Jurkat, Clone E6-1 (cell line): ENCODE results near the gene ARL17B. TPM values are rescaled to one million over a fixed set of nuclear protein-coding genes. Genes with fewer than 3 reads are reported as not detected.
"Not testable (repeated sequence)": the region's sequence is repeated elsewhere in the genome, so short reads cannot be mapped to it uniquely, and the experiment has no call there.

Experiments used
- DNase-seq: peaks from one replicate; pipeline ENCODE4 v3.0.0-alpha.2; 2011; ENCODE audit warnings: low read depth, low spot score
- H3K4me3 ChIP-seq: 2 replicates; pipeline ENCODE4 v1.5.1; 2011; ENCODE audit warnings: mild to moderate bottlenecking, low read length, control low read depth, moderate library complexity
- polyA plus RNA-seq: library from polyadenylated mRNA; unstranded; fragments of >200 nt; gene quantifications from one replicate; pipeline ENCODE4 v1.2.1, GENCODE V29; 2012; ENCODE audit warnings: missing spikeins; ENCODE audit not compliant: insufficient read length, insufficient read depth

The ARL17B gene
- polyA plus RNA-seq, result 18.2 TPM

DNA sequence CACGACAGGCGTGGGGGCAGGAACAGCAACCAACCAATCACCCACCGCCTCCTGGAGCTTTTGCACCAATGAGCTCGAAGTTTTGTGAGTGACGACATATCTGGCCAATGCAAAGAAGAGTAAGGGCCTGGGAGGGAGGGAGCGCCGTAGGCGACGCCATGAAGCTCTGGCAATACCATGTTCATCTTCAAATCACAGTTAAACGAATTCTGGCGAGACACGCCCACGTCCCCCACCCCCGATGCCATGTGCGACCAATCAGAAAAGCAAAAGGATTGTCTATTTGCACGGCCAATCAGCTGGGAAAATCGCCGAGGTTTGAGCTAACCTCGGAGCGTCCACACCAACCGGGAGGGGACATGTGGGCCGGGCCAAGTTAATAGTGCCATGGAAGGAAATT is at the start of gene ARL17B:
TSS of gene ARL17B (minus strand) at position 12 of the 400 bp plus-strand sequence. CDS start 3,369 bp downstream, outside the sequence.
- DNase-seq, H3K4me3 ChIP-seq: not testable (repeated sequence)

DNA sequence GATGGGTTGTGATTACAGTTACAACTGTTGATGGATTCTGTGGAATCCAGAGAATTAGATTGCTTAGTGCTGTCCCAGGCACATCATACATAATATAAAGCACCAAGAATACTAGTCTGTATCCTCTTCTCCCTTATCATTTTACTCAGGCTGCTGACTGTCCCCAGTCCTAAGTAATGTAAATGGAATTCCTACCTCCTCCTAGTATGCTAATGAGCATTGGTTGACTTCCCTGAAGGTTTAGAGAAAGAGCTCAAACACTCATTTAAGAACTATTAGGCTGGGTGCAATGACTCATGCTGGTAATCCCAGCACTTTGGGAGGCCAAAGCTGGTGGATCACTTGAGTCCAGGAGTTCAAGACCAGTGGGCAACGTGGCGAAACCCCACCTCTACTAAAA is 48.3 kb upstream of the ARL17B start:
- H3K4me3 ChIP-seq, DNase-seq: not testable (repeated sequence)

DNA sequence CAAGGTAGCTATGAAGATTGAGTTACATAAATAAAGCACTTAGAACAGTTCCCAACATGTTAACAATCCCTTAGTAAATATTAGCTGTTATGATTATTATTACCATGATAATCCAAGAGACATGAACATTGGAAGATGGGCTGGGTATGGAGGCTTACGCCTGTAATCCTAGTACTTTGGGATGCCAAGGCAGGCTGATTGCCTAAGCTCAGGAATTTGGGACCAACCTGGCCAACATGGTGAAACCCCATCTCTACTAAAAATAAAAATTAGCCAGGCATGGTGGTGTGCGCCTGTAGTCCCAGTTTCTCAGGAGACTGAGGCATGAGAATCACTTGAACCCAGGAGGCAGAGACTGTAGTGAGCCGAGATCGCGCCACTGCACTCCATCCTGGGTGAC is 45.6 kb upstream of the ARL17B start:
- not testable (repeated sequence) for H3K4me3 ChIP-seq, DNase-seq

DNA sequence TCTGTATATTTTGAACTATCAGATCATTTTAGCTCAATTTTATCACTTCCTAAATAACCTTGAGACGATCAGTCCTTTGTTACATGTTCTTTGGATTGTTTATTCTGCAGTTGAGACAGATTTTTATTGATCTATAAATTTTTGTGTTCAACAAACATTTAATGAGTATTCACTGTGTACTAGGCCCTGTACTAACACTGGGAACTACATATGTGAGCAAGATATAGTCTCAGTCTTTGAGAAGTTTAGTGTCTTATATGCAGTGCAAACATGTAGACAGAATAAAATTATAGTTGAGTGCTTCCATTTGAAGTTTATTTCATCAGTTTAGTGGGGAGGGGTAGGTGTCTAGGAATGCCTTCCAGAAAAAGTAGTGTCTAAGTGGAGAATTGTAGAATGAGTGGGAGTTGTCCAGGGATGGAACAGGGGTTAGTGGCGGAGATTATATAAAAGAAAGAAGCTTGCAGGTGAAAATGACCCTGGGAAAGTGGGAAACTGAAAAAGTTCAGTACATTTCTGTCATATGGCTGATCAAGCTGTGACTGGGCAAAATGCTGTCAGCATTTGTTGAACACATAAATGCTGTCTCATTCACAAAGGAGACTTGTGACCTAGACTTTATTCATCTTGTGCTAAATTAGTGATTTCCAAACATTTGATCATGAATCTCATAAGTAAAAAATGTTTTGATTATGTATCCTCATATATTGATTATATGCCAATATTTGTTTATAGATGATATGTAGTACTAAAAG is 39.6 kb upstream of the ARL17B start:
- DNase-seq, H3K4me3 ChIP-seq: not testable (repeated sequence)

DNA sequence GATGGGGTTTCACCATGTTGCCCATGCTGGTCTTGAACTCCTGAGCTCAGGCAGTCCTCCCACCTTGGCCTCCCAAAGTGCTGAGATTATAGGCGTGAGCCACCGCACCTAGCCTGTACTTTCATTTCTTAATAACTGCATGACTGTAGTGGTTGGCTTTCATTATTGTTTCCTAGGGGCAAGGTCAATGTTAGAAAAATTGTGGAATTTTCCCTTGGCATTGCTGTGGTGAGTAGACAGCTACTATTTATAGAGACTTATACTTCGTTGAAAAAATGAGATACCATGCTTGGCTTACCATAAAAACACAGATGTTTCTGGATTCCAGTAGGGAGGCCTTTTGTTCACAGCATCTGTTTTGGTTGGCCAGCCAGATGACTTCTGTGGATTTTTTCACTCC is 39.0 kb upstream of the ARL17B start:
- not testable (repeated sequence) for DNase-seq, H3K4me3 ChIP-seq

DNA sequence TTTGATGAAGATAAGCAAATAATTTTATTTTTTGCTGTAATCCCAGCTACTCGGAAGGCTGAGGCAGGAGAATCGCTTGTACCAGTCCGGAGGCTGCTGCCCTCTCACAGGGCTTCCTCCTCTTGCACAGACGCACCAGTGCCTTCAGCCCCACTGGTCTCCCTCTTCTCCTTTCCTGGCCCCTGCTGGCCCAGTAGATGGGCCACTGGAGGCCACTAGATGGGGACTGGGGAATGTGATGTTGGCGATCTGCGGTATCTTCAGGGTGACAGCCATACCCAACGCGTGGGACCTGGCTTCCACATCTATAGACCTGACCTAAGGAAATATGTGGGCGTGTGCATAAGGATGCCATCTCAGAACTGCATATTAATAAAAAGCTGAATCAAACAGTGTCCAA is 38.4 kb upstream of the ARL17B start:
- H3K4me3 ChIP-seq, DNase-seq: not testable (repeated sequence)

DNA sequence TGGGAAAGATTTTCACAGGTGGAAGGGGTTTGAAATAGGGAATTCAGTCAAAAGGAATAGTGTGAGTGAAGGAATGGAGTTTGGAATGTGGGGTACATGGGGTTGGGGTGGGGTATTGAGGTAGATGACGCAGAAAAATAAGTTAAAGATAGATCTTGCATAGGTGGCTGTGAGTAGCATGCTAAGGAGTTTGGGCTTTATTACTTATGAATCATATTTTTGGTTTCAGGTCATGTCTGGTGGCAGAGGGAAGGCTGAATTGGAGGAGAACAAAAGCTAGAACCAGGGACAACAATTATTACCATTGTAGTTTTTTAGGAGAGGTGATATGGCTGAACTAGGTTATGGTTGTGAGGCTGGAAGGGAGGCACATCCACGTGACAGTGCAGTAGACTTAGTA is 34.7 kb upstream of the ARL17B start:
- DNase-seq, H3K4me3 ChIP-seq: not testable (repeated sequence)

DNA sequence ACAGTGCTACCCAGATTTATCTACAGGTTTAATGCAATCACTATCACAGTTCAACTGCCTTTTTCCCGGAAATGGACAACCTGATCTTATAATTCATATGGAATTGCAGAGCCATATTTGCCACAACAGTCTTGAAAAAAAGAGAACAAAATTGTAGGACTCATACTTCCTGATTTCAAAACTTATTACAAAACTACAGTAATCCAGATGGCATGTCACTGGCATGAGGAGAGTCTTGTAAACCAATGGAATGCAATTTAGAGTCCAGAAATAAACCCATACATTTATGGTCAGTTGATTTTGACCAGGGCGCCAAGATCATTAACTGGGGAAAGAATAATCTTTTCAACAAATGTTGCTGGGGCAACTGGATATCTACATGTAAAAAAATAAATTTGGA is 32.1 kb upstream of the ARL17B start:
- not testable (repeated sequence) for DNase-seq

DNA sequence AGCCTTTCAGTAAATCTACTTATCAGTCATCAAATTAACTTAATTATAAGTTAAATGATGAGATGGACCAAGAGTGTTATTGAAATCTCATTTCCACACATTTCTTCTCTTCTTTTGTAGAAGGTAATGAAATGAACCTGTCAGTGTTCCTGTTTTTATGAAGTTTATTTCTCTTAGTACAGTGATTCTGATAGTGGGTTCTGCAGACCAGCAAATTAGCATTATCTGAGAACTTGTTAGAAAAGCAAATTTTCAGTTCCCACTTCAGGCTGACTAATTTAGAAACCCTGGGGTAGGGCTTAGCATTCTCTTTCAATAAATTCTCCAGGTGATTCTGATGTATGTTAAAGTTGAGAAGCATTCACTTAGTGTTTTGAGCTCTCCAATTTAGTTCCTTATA is 23.9 kb upstream of the ARL17B start:
- not testable (repeated sequence) for H3K4me3 ChIP-seq, DNase-seq

More for the DNA sequence above, 32.1 kb upstream of the ARL17B start:
- H3K4me3 ChIP-seq, result not testable (repeated sequence)

DNA sequence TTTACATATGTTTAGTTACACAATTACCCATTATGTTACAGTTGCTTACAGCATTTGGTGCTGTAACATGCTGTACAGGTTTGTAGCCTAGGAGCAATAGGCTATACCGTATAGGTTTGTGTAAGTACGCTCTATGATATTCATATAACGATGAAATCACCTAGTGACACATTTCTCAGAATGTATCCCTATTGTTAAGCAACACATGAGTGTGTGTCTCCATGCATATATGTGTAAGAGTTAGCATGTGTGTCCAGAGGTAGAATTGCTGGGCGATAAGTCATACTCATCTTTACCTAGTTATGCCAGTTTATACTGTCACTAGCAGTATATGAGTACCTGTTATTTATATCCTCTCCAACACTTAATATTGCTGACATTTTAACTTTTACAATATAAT is 21.6 kb upstream of the ARL17B start:
- H3K4me3 ChIP-seq, result not testable (repeated sequence)

DNA sequence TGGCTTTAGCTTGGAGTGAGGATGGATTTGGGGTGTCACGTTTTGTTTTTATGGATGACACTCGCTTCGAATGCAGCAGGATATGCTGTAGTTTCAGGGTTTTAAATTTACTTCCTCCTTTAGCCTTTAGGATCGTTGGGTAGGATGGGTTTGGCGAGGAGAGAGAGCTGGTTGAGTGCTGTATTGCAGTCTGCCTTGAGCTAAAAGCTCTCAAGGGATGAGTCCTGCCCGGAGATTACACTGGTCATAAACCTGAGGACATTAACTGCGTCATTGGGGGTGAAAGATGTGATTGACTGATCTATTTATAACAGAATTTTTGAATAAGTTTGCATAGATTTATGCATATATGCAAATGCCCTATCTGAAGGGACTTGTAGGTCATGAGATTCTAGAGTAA is 11.9 kb upstream of the ARL17B start:
- not testable (repeated sequence) for DNase-seq, H3K4me3 ChIP-seq

More for the DNA sequence above, 21.6 kb upstream of the ARL17B start:
- DNase-seq, result not testable (repeated sequence)

DNA sequence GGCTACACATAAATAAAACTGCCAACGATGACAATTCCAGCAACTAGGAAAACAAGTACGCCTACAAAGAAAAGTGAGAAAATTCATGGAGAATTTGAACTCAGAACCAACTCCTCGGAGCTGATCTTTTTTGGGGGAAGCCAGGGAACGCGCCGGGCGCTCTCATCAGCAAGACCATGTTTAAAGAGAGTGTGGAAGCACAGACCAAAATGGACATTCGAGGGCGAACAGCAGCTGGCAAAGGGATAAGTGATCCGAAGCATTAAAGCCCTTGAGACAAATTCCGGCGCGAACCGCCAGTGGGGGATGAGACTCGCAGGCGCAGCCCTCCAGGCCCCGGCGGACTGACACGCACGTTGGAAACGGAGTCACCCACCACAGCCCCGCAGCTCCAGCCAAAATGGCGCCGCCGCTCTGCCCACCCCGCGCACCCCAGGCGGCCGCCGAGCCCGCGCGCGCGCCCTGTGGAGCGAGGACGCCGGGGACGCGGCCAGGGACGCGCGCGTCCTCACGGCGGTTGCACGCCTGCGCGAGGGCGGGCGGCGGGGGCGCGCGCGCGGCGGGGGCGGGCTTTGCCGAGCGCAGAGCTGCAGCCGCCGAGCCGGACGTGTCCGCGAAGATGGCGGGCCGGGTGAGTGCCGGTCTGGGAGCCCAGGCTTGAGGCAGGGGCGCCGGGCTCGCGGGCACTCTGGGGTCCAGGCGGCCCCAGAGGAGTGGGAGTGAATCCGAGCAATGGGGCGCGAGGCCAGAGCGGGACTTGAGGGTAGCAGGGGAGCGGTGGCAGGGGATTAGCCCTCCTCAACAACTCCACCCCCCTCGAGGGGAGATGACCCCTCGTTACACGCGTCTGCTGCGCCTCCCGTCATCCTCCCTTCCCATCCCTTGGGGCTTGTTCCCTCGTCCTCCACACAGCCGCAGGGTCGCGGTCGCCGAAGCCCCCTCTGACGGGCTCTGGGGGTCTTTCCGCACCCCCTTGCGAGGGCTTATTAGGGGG is 11.0 kb upstream of the ARL17B start:
- H3K4me3 ChIP-seq, DNase-seq: not testable (repeated sequence)

DNA sequence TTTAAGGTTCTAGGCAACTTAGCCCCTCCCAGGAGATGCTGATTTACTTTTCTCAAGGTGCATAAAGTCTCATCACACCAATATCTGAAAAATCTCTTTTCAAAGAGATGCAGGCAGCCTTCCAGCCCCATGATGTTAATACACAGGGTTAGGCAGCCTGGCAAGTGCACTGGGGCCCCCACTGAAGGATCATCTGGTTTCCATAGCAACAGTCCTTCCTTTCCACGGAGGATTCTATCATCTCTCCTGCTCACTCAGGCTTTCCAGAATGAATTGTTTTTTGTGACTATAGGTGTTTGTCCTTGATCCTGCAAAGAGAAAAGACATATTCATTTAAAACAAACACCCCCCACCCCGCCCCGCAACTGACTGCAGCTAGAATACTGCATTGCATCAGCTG is 6.0 kb upstream of the ARL17B start:
- not testable (repeated sequence) for DNase-seq, H3K4me3 ChIP-seq

DNA sequence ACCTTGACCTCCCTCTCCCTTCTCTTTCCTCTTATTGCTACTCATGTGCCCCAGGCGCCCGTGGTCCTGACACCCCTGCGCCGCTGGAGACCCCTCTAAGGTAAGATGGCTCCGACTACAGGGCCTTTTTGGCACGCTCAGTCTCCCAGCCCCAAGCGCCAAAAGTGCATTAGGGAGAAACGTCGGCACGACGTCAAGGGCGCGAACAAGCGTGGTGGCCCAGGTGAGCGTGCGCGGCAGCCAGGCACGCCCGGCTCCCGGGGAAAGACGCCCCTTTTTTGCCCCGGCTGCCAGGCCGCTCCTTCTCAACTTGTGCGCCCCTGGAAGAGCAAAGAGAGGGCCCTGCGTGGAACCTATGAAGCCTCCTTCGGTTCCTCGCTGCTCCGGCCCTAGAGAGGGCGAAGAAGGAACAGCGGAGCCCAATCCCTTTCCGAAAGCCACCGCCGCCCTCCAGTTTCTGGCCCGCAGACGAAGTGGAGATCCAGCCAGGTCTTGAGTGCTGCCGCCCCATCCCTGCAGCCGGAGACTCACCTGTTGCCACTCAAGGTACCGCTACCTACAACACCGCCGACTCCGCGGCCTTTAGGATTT is 326 bp downstream of the ARL17B start:
- not testable (repeated sequence) for H3K4me3 ChIP-seq, DNase-seq

DNA sequence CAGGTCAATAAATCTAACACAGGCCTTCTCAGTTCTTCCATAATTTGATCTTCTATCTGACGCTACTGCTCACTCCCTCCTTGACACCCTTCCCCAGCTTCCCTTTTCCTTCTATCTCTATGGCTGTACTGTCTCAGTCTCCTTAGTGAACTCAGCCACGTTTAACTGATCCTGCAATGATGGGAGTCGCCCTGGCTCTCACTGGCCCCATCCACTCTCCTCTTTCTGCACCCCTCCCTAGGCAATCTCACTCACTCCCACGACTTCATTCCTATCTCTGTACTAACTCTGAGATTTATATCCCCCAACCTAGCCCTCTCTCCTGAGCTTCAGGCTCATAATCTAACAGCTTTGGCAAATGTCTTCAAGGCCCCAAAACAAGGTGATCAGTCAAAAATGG is 7.7 kb downstream of the ARL17B start:
- not testable (repeated sequence) for H3K4me3 ChIP-seq, DNase-seq

DNA sequence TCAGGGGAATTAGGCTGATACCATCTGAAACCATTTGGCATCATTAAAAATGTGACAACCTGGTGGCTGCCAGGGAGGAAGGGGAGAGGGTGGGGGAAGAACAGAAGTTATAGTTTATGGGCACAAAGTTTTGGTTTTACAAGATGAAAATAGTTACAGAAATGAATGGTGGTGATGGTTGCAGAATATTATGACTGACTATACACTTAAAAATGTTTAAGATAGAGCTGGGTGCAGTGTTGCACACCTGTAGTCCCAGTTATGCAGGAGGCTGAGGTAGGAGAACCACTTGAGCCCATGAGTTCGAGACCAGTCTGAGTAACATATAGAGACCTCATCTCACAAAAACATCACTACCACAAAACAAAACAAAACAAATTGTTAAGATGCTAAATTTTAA is 12.5 kb downstream of the ARL17B start:
- DNase-seq, H3K4me3 ChIP-seq: not testable (repeated sequence)

DNA sequence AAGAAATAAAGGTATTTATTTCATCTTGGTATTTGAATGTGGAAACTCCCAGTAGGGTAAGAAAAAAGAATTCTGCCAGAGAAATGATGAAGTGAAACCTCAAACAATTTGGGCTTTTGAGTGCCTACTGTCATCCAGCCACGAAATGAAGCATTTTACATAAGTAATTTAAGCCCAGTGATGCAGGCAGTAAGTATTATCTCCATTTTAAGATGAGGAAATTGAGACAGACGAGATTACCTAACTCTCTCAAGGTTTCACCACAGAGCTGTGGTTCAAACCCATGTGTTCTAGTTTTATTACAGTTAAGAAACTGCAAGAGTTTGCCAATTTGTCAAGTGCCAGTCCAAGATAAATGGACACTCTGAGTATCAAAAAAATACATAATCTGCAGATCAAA is 13.2 kb downstream of the ARL17B start:
- not testable (repeated sequence) for DNase-seq, H3K4me3 ChIP-seq

DNA sequence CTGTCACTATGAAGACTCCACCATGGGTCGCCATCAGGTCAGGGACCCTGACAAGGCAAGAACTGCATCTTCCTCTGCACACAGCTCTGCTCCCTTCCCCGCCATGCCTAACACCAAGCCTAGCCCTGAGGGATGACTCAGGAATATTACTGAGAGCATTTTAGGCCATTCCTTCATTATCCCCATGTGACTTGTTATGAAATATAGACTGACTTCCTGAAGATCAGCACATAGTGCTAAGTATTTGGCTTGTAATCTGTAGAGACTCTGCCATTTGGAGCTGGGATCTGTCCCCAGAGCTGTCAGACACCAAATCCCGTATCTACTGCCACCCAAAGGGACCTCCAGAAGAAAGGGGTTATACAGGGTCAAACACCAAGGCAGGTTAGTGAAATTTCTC is 19.4 kb downstream of the ARL17B start:
- H3K4me3 ChIP-seq, DNase-seq: not testable (repeated sequence)

DNA sequence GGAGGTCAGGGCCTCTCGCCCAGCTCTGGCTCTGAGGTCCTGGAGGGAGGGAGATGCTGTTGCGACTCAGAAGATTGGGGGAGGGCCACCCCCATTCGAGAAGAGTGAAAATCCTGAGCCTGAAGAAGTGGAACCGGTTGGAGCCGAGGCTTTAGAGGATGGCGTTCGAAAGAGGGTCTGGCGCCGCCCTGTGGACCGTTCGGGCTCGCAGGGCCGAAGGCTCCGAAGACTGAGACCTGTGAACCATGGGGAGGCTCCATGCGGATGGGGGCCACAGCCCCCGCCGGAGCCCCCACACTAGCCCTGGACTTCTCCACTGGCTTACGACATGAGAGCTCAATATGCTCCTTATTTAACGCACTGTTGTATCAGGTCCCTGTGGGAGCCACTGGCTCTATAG is 20.3 kb downstream of the ARL17B start:
- not testable (repeated sequence) for H3K4me3 ChIP-seq, DNase-seq
